RWPE2 (cell line): ENCODE measurements around the gene MOK.

Experiments used
- ATAC-seq: fragments of 200-7000 bp; cut with Tn5 transposase; 3 replicates; pipeline ENCODE4 v1.9.1; 2021; ENCODE audit warnings: low read depth
- DNase-seq: peaks from one replicate; pipeline ENCODE4 v3.0.0-alpha.2; 2020; ENCODE audit warnings: low spot score
- H3K27ac ChIP-seq: fragments of 450-650 bp; 2 replicates; pipeline ENCODE4 v1.5.1; 2017; ENCODE audit warnings: mild to moderate bottlenecking; ENCODE audit not compliant: poor library complexity, severe bottlenecking
- H3K27me3 ChIP-seq: fragments of 250-450 bp; sonication (Bioruptor Pico); 2 replicates; pipeline ENCODE4 v1.5.1; 2021; ENCODE audit warnings: mild to moderate bottlenecking, moderate library complexity; ENCODE audit not compliant: insufficient read depth, poor library complexity, severe bottlenecking
- H3K36me3 ChIP-seq: fragments of 250-450 bp; sonication (Bioruptor Pico); 2 replicates; pipeline ENCODE4 v1.5.1; 2020; ENCODE audit warnings: low read depth, mild to moderate bottlenecking, moderate library complexity
- H3K4me1 ChIP-seq: fragments of 250-450 bp; sonication (Bioruptor Pico); 2 replicates; pipeline ENCODE4 v1.5.1; 2021; ENCODE audit warnings: mild to moderate bottlenecking, moderate library complexity; ENCODE audit not compliant: insufficient read depth, poor library complexity, severe bottlenecking
- H3K4me3 ChIP-seq: fragments of 250-450 bp; sonication (Bioruptor Pico); 2 replicates; pipeline ENCODE4 v1.5.1; 2021; ENCODE audit warnings: mild to moderate bottlenecking, moderate library complexity; ENCODE audit not compliant: severe bottlenecking
- H3K9me3 ChIP-seq: fragments of 250-450 bp; sonication (Bioruptor Pico); 2 replicates; pipeline ENCODE4 v1.5.1; 2021; ENCODE audit warnings: mild to moderate bottlenecking, moderate library complexity; ENCODE audit not compliant: severe bottlenecking
- CTCF ChIP-seq: fragments of 450-650 bp; IDR thresholded peaks from one replicate; pipeline ENCODE4 v1.5.1; 2017; ENCODE audit warnings: mild to moderate bottlenecking, moderate library complexity; ENCODE audit not compliant: poor library complexity, severe bottlenecking

Gene MOK

GRCh38 chr14:102210421-102211042 lies 94.4 kb downstream of the MOK start:
- TF ChIP-seq CTCF: no peak
- ATAC-seq (no peak), DNase-seq (peak; percentile 44)
- Histone ChIP-seq H3K27me3 (no peaks in the 10 kb centered on the region), H3K4me3 (no peak overlapping the region), H3K4me1 (no peaks in the 10 kb centered on the region), H3K27ac (no peak overlapping the region), H3K36me3 (peaks cover 46% of the 10 kb centered on the region), H3K9me3 (no peaks in the 10 kb centered on the region)

DNA sequence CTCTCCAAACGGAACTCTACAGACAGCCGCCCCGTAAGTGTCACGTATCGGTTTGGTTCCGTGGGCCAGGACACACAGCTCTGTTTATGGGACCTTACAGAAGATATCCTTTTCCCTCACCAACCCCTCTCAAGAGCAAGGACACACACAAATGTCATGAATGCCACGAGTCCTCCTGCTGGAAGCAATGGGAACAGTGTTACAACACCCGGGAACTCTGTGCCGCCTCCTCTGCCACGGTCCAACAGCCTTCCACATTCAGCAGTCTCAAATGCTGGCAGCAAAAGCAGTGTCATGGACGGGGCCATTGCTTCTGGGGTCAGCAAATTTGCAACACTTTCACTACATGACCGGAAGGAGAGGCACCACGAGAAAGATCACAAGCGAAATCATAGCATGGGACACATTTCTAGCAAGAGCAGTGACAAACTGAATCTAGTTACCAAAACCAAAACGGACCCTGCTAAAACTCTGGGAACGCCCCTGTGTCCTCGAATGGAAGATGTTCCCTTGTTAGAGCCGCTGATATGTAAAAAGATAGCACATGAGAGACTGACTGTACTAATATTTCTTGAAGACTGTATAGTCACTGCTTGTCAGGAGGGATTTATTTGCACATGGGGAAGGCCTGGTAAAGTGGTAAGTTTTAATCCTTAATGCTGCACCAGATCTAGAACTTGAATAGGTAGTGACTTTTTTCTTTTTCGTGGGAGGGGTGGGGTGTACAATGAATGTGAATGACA lies 95.6 kb downstream of the MOK start:
- Histone ChIP-seq H3K4me1 (no peaks in the 10 kb centered on the region), H3K27ac (no peak overlapping the region), H3K4me3 (no peak overlapping the region), H3K27me3 (no peaks in the 10 kb centered on the region), H3K36me3 (peaks cover 46% of the 10 kb centered on the region), H3K9me3 (no peaks in the 10 kb centered on the region)
- ATAC-seq (peak; percentile 61), DNase-seq (no peak)
- peak; percentile 28 for TF ChIP-seq CTCF

GRCh38 chr14:102208741-102209140 lies 96.2 kb downstream of the MOK start:
- no peak for TF ChIP-seq CTCF

DNA sequence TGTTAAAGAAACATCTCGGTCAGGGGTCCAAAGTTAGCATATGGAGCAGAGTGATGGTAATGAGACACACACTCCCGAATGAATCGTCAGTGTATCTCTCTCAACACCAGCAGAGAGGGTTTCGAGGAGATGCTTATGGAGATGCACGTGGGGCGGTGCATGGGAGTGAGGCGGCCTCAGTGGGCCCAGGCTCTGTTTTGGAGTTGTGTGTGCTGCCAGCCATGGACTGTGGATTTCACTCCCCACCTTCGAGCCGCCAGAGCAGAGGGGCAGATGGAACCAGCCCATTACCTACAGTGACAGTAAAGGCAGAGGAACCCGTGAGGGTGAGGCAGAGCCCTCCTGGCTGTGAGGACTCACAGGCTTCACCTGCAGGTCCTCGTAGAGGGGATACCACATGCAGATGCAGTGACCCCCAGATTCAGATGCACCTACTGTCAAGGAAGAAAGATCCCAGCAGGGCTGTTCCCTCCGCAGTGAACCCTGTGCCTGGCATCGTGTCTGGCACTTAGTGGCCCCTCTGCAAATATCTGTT lies 97.1 kb downstream of the MOK start:
- TF ChIP-seq CTCF: no peak
- no peaks in the 10 kb centered on the region for H3K4me1 ChIP-seq
- ATAC-seq: no peak
- no peak overlapping the region for H3K4me3 ChIP-seq
- no peak for DNase-seq
- no peaks in the 10 kb centered on the region for H3K27me3 ChIP-seq
- no peak overlapping the region for H3K27ac ChIP-seq
- H3K9me3 ChIP-seq: no peaks in the 10 kb centered on the region
- peaks cover 47% of the 10 kb centered on the region for H3K36me3 ChIP-seq

More at GRCh38 chr14:102208741-102209140, 96.2 kb downstream of the MOK start:
- no peaks in the 10 kb centered on the region for H3K9me3 ChIP-seq
- H3K4me3 ChIP-seq: no peak overlapping the region
- no peak overlapping the region for H3K27ac ChIP-seq
- DNase-seq (no peak), ATAC-seq (no peak)
- no peaks in the 10 kb centered on the region for H3K27me3 ChIP-seq
- H3K36me3 ChIP-seq: peaks cover 47% of the 10 kb centered on the region
- H3K4me1 ChIP-seq: no peaks in the 10 kb centered on the region
